PC-9 (cell line): ENCODE results near the gene ST7. TPM values are rescaled to one million over a fixed set of nuclear protein-coding genes. Genes with fewer than 3 reads are reported as not detected.

ENCODE experiments used
- BruUV-seq: library from RNA; stranded (reverse); fragments of 400-500 nt; replicated peaks from 2 replicates; lab custom pipeline; 2021; lab: Mats Ljungman, UMichigan
- CTCF ChIA-PET: fragments of 300-600 bp; sonication (Branson Sonifier 250); formaldehyde crosslinking; loops from one replicate; lab custom pipeline; 2022; ENCODE audit warnings: antibody characterized with exemption; lab: Charles Lee
- POLR2A ChIA-PET: fragments of 300-600 bp; sonication (Branson Sonifier 250); formaldehyde crosslinking; loops from one replicate; lab custom pipeline; 2022; ENCODE audit warnings: antibody characterized with exemption; ENCODE audit not compliant: unreplicated experiment; lab: Charles Lee
- DNase-seq, 2 experiments: peaks; one replicate each; pipeline versions ENCODE4 v3.0.0 to v3.0.0-alpha.2; 2015 to 2022; ENCODE audit warnings: mixed read lengths in 1 of 2
- H2AFZ ChIP-seq: fragments of 200-600 bp; sonication (generic); 2 replicates; pipeline ENCODE4 v1.8.1; 2017; ENCODE audit warnings: antibody characterized with exemption
- H3F3A ChIP-seq: fragments of 200-600 bp; sonication (generic); 2 replicates; pipeline ENCODE4 v1.8.1; 2017; ENCODE audit warnings: antibody characterized with exemption, mild to moderate bottlenecking, low read depth; ENCODE audit not compliant: insufficient read depth
- H3K27ac ChIP-seq: fragments of 200-600 bp; sonication (generic); 2 replicates; pipeline ENCODE4 v1.6.1; 2016; ENCODE audit warnings: mixed run types
- H3K27me3 ChIP-seq: fragments of 200-600 bp; sonication (generic); 2 replicates; pipeline ENCODE4 v1.6.1; 2016; ENCODE audit warnings: low read depth, mixed run types; ENCODE audit not compliant: insufficient read depth
- H3K36me3 ChIP-seq: fragments of 200-600 bp; sonication (generic); 2 replicates; pipeline ENCODE4 v1.6.1; 2016; ENCODE audit warnings: low read depth, mixed run types
- H3K4me1 ChIP-seq: fragments of 200-600 bp; sonication (generic); replicated peaks from 2 replicates; pipeline ENCODE4 v1.6.1; 2016; ENCODE audit warnings: mixed run types; ENCODE audit not compliant: insufficient read depth
- H3K4me2 ChIP-seq: fragments of 200-600 bp; sonication (generic); 2 replicates; pipeline ENCODE4 v1.6.1; 2017; ENCODE audit warnings: mixed run types
- H3K4me3 ChIP-seq: fragments of 200-600 bp; sonication (generic); 2 replicates; pipeline ENCODE4 v1.6.1; 2016; ENCODE audit warnings: mixed run types
- H3K79me2 ChIP-seq: fragments of 200-600 bp; sonication (generic); 2 replicates; pipeline ENCODE4 v1.6.1; 2017; ENCODE audit warnings: low read depth, mixed run types
- H3K9me2 ChIP-seq: fragments of 200-600 bp; sonication (generic); 2 replicates; pipeline ENCODE4 v1.8.1; 2017; ENCODE audit warnings: mild to moderate bottlenecking; ENCODE audit not compliant: insufficient read depth
- H3K9me3 ChIP-seq: fragments of 200-600 bp; sonication (generic); 2 replicates; pipeline ENCODE4 v1.8.1; 2016; ENCODE audit warnings: low read depth; ENCODE audit not compliant: insufficient read depth
- H4K20me1 ChIP-seq: fragments of 200-600 bp; sonication (generic); 2 replicates; pipeline ENCODE4 v1.8.1; 2017; ENCODE audit not compliant: insufficient read depth
- EZH2 ChIP-seq: fragments of 200-600 bp; sonication (generic); IDR thresholded peaks from 2 replicates; pipeline ENCODE4 v1.8.0; 2017; ENCODE audit warnings: antibody characterized with exemption, low read depth
- intact Hi-C: fragments of 100-400 bp; cut with micrococcal nuclease; formaldehyde crosslinking; loops from one replicate; pipeline ENCODE4 v1.10.0; 2022; ENCODE audit not compliant: unreplicated experiment
- total RNA-seq: library from RNA; stranded (reverse); gene quantifications from 2 replicates; pipeline ENCODE4 v1.2.3, GENCODE V29; 2021
- TF ChIP-seq, protein P1 (sequence below): fragments of 200-600 bp; sonication (generic); conservative IDR thresholded peaks from 2 replicates; pipeline ENCODE4 v1.6.1; 2017; ENCODE audit warnings: mixed run types, antibody characterized with exemption, mild to moderate bottlenecking, moderate library complexity

The ST7 gene
- total RNA-seq, 1 experiment from 2014 or later = 25.8 TPM

DNA sequence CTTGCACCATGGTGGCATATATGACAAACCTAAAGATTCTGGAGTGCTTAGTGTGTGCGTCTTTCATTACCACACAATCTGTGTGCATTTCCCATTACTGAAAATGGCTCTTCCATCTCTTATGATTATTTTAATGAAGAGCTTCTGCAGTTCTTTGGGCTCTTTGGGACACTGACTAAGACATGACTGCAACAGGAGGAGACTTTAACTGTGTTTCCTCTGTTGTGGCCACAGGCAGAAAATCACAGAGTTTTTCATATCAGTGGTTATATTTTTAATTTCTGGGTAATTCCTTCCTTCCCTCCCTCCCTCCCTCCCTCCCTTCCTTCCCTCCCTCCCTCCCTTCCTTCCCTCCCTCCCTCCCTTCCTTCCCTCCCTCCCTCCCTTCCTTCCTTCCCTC is 311.4 kb downstream of the ST7 start:
- Histone ChIP-seq H3K27me3 (no peaks in the 10 kb centered on the region), H3K4me2 (no peak overlapping the region), H2AFZ (no peak overlapping the region), H3K4me1 (no peaks in the 10 kb centered on the region), H3F3A (no peaks in the 10 kb centered on the region), H4K20me1 (no peaks in the 10 kb centered on the region), H3K9me3 (peaks cover 8% of the 10 kb centered on the region; the same call in 1 of the 2 replicates), H3K36me3 (no peaks in the 10 kb centered on the region), H3K4me3 (no peak overlapping the region), H3K27ac (no peak overlapping the region), H3K79me2 (no peaks in the 10 kb centered on the region), H3K9me2 (no peaks in the 10 kb centered on the region; the same call in 1 of the 2 replicates)
- TF ChIP-seq, protein P1, sequence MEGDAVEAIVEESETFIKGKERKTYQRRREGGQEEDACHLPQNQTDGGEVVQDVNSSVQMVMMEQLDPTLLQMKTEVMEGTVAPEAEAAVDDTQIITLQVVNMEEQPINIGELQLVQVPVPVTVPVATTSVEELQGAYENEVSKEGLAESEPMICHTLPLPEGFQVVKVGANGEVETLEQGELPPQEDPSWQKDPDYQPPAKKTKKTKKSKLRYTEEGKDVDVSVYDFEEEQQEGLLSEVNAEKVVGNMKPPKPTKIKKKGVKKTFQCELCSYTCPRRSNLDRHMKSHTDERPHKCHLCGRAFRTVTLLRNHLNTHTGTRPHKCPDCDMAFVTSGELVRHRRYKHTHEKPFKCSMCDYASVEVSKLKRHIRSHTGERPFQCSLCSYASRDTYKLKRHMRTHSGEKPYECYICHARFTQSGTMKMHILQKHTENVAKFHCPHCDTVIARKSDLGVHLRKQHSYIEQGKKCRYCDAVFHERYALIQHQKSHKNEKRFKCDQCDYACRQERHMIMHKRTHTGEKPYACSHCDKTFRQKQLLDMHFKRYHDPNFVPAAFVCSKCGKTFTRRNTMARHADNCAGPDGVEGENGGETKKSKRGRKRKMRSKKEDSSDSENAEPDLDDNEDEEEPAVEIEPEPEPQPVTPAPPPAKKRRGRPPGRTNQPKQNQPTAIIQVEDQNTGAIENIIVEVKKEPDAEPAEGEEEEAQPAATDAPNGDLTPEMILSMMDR = no peak
- TF ChIP-seq EZH2 = no peak
- no peak for DNase-seq
- ChIA-PET CTCF (interaction anchor here (0.6 kb wide), 2 partner anchors 21 to 69 kb away, joined by 4 to 7 read pairs; no protein-coding TSS in a partner anchor), POLR2A (no interaction called here)
- no TSS peak for BruUV-seq
- intact Hi-C loops = no loop called here

GRCh38 chr7:117269417-117269816 is 316.1 kb downstream of the ST7 start:
- TF ChIP-seq, protein P1 = no peak
- no peak for TF ChIP-seq EZH2
- ChIA-PET CTCF (no interaction called here), POLR2A (no interaction called here)
- Histone ChIP-seq H3K27me3 (no peaks in the 10 kb centered on the region), H3K27ac (no peak overlapping the region), H3K4me3 (no peak overlapping the region), H3K4me2 (no peak overlapping the region), H3K9me2 (no peaks in the 10 kb centered on the region), H3K9me3 (peaks cover 8% of the 10 kb centered on the region; the same call in 1 of the 2 replicates), H4K20me1 (no peaks in the 10 kb centered on the region), H2AFZ (0 out of 2 replicates have a peak overlapping the region, but pooled peaks have one; percentile 63), H3K4me1 (no peaks in the 10 kb centered on the region), H3F3A (no peaks in the 10 kb centered on the region), H3K79me2 (no peaks in the 10 kb centered on the region), H3K36me3 (no peaks in the 10 kb centered on the region)
- DNase-seq = no peak
- BruUV-seq = no TSS peak
- intact Hi-C loops = no loop called here

DNA sequence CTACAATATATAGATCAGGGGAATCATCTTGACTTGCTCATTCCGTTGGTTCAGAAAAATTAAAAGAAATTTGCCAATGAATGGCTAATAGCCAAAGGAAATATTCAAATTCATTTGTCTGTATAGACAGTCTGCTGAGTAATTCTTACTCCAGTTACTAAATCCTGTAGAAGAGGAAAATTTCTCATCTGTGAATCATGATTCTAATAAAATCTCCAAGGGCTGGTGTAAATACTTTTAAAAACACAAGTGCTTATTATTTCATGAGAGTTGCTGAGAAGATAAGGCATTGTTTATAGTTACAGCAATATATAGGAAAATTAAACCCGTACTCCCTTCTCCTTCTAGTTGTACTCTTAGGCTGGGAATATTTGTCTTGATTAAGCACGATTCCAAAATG is 316.6 kb downstream of the ST7 start:
- H3K27me3 ChIP-seq = no peaks in the 10 kb centered on the region
- peaks cover 8% of the 10 kb centered on the region; the same call in 1 of the 2 replicates for H3K9me3 ChIP-seq
- POLR2A ChIA-PET = no interaction called here
- H3K27ac ChIP-seq = no peak overlapping the region
- intact Hi-C loops = no loop called here
- no peak for DNase-seq
- H3K36me3 ChIP-seq = no peaks in the 10 kb centered on the region
- no peak overlapping the region for H2AFZ ChIP-seq
- no peaks in the 10 kb centered on the region for H3K79me2 ChIP-seq
- no peaks in the 10 kb centered on the region for H3K9me2 ChIP-seq
- no peaks in the 10 kb centered on the region for H4K20me1 ChIP-seq
- no peaks in the 10 kb centered on the region for H3F3A ChIP-seq
- no peak for TF ChIP-seq EZH2
- TF ChIP-seq, protein P1 = no peak
- no peak overlapping the region for H3K4me2 ChIP-seq
- BruUV-seq = no TSS peak
- H3K4me3 ChIP-seq = no peak overlapping the region
- CTCF ChIA-PET = no interaction called here
- H3K4me1 ChIP-seq = no peaks in the 10 kb centered on the region
